PC-3 (cell line): Measurements from ENCODE around the gene SYCP3.

Source experiments
- EZH2 ChIP-seq: fragments of 300-600 bp; sonication (generic); IDR thresholded peaks from one replicate; pipeline ENCODE4 v1.6.1; 2017; ENCODE audit warnings: antibody characterized with exemption, mild to moderate bottlenecking, low read length; ENCODE audit not compliant: unreplicated experiment
- EZH2phosphoT487 ChIP-seq: fragments of 300-600 bp; sonication (generic); IDR thresholded peaks from 2 replicates; pipeline ENCODE4 v1.6.1; 2018; ENCODE audit warnings: mild to moderate bottlenecking, antibody characterized with exemption, low read length, borderline replicate concordance
- TF ChIP-seq, protein P1 (sequence below): fragments of 300-600 bp; sonication (generic); conservative IDR thresholded peaks from 2 replicates; pipeline ENCODE4 v1.5.1; 2017; ENCODE audit warnings: antibody characterized with exemption, low read depth, mild to moderate bottlenecking, low read length

DNA sequence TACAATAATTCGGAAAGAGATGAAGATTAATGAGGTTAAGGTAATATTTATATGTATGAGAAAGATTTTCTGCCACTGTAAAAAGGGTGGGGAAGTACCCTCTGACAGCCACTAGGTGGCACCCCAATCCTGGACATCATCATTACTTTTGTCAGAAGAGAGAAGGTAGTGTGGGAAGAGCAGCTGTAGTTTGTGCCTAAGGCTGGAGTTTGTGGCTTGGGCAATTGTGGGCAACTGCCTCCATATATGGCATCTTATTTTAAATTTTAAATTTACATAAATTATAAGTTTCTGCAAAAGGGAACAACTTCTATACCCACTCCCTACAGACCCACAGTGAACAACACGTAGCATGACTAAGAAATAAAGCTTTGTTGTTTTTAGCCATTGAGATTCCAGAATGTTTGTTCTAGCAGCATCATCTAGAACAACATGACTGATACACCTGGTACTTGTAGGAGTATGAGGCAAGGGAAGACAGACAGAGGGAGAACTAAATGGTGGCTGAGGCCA lies 34.4 kb upstream of the SYCP3 start:
- TF ChIP-seq, protein P1, sequence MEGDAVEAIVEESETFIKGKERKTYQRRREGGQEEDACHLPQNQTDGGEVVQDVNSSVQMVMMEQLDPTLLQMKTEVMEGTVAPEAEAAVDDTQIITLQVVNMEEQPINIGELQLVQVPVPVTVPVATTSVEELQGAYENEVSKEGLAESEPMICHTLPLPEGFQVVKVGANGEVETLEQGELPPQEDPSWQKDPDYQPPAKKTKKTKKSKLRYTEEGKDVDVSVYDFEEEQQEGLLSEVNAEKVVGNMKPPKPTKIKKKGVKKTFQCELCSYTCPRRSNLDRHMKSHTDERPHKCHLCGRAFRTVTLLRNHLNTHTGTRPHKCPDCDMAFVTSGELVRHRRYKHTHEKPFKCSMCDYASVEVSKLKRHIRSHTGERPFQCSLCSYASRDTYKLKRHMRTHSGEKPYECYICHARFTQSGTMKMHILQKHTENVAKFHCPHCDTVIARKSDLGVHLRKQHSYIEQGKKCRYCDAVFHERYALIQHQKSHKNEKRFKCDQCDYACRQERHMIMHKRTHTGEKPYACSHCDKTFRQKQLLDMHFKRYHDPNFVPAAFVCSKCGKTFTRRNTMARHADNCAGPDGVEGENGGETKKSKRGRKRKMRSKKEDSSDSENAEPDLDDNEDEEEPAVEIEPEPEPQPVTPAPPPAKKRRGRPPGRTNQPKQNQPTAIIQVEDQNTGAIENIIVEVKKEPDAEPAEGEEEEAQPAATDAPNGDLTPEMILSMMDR: peak; percentile 95
- TF ChIP-seq EZH2 (no peak), EZH2phosphoT487 (no peak)
